Measurements from ENCODE around the gene NXPH4.

NXPH4 gene

GRCh38 chr12:57248934-57249742 lies 32.5 kb downstream of the NXPH4 start:
- TF ChIP-seq, protein P1, sequence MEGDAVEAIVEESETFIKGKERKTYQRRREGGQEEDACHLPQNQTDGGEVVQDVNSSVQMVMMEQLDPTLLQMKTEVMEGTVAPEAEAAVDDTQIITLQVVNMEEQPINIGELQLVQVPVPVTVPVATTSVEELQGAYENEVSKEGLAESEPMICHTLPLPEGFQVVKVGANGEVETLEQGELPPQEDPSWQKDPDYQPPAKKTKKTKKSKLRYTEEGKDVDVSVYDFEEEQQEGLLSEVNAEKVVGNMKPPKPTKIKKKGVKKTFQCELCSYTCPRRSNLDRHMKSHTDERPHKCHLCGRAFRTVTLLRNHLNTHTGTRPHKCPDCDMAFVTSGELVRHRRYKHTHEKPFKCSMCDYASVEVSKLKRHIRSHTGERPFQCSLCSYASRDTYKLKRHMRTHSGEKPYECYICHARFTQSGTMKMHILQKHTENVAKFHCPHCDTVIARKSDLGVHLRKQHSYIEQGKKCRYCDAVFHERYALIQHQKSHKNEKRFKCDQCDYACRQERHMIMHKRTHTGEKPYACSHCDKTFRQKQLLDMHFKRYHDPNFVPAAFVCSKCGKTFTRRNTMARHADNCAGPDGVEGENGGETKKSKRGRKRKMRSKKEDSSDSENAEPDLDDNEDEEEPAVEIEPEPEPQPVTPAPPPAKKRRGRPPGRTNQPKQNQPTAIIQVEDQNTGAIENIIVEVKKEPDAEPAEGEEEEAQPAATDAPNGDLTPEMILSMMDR (IDR thresholded peaks at IDR 0.05) = no peak
- no peak overlapping the region for H3K4me3 ChIP-seq (ENCODE audit: low read depth, low read length)
- no peak overlapping the region for H3K27ac ChIP-seq
- no peak overlapping the region for H2AFZ ChIP-seq
- H3K27me3 ChIP-seq (ENCODE audit: control insufficient read depth, insufficient read depth, low read length) = no peaks in the 10 kb centered on the region
- H3K9me3 ChIP-seq (ENCODE audit: control insufficient read depth, low read length) = no peaks in the 10 kb centered on the region
- H3K9ac ChIP-seq = no peak overlapping the region
- H3K4me2 ChIP-seq (ENCODE audit: low read length) = no peak overlapping the region
- no peaks in the 10 kb centered on the region for H3K79me2 ChIP-seq
- no peaks in the 10 kb centered on the region for H3K36me3 ChIP-seq (ENCODE audit: control insufficient read depth, insufficient read depth, low read length)
- H3K4me1 ChIP-seq = peaks cover 4% of the 10 kb centered on the region

DNA sequence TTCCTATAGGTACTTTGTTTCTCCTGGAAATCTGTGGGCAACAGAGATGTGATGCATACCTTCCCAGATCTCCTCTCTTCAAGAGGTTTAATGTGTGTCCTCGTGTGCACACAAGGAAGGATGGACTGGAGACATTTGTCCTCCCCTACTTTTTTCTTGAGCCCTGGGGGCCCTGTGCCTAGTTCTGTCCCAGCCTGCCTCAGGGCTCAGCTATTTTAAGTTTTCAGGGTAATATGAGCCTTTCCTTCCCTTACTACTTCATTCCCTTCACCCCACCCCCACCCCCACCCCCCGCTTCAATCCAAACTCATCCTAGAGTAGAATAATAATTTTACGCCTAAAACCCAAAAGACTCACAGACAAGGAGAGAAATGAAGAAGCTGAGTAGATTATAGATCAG lies 33.9 kb downstream of the NXPH4 start:
- Histone ChIP-seq H3K27me3 (ENCODE audit: control insufficient read depth, insufficient read depth, low read length) (no peaks in the 10 kb centered on the region), H3K4me2 (ENCODE audit: low read length) (no peak overlapping the region), H3K9ac (no peak overlapping the region)

GRCh38 chr12:57250956-57251355 lies 34.4 kb downstream of the NXPH4 start, which contains the start of gene STAC3:
Gene STAC3, minus strand, starts transcription at chr12:57251187. Its CDS starts 1,551 bp downstream, at chr12:57249636.
- H3K27me3 ChIP-seq (ENCODE audit: control insufficient read depth, insufficient read depth, low read length) = no peaks in the 10 kb centered on the region
- no peak within 1 kb of the TSS for H3K9ac ChIP-seq
- H3K79me2 ChIP-seq = no peaks in the 10 kb centered on the region
- H3K27ac ChIP-seq = no peak within 1 kb of the TSS
- no peak within 1 kb of the TSS for H2AFZ ChIP-seq
- H3K4me1 ChIP-seq = peaks cover 4% of the 10 kb centered on the region
- no peak within 1 kb of the TSS for H3K4me2 ChIP-seq (ENCODE audit: low read length)
- H3K9me3 ChIP-seq (ENCODE audit: control insufficient read depth, low read length) = no peaks in the 10 kb centered on the region
- H3K4me3 ChIP-seq (ENCODE audit: low read depth, low read length) = no peak within 1 kb of the TSS
- H3K36me3 ChIP-seq (ENCODE audit: control insufficient read depth, insufficient read depth, low read length) = no peaks in the 10 kb centered on the region
- TF ChIP-seq, protein P1 (IDR thresholded peaks at IDR 0.05) = no peak

More for the DNA sequence above, 33.9 kb downstream of the NXPH4 start:
- Histone ChIP-seq H3K36me3 (ENCODE audit: control insufficient read depth, insufficient read depth, low read length) (no peaks in the 10 kb centered on the region), H3K27ac (no peak overlapping the region), H3K4me3 (ENCODE audit: low read depth, low read length) (no peak overlapping the region), H3K9me3 (ENCODE audit: control insufficient read depth, low read length) (no peaks in the 10 kb centered on the region), H2AFZ (no peak overlapping the region), H3K4me1 (peaks cover 4% of the 10 kb centered on the region), H3K79me2 (no peaks in the 10 kb centered on the region)
- TF ChIP-seq, protein P1 (IDR thresholded peaks at IDR 0.05) = no peak

DNA sequence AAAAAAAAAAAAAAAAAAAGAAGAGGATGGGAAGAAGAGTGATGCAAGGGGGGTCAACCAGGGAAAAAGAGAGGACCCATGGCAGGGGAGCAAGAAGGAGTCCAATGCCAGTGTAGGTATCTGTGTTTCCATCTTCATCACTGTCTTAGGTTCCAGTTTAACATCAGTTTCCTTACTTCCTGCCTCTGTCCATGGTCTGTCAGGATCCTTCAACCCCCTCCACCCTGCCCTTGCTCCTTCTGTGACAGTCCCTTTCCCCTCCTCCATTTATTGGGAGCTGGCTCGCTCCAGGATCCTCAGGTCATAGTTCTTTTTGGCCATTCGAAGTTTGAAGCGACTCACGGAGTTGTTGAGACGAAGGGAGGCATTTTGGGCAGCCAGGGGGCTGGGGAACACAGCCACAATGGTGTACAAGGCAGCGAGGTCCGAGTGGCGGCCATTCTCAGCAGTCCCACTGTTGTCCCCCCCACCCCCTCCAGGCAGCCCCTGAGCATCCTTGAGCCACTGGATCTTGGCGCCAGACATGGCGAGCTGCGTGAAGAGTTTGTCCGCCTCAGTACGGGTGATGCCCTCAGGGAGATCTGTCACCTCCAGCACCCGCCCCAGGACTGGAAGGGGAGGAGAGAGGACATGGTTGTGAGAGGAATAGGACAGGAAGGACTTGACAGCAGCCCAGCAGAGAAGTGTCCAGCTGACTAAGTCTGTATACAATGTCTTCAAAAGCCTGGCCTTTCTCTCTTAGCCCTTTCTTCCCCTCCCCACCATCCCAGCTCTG lies 38.1 kb downstream of the NXPH4 start:
- Histone ChIP-seq H3K36me3 (ENCODE audit: control insufficient read depth, insufficient read depth, low read length) (no peaks in the 10 kb centered on the region), H3K4me3 (ENCODE audit: low read depth, low read length) (no peak overlapping the region), H2AFZ (no peak overlapping the region), H3K4me2 (ENCODE audit: low read length) (no peak overlapping the region), H3K9me3 (ENCODE audit: control insufficient read depth, low read length) (no peaks in the 10 kb centered on the region), H3K79me2 (no peaks in the 10 kb centered on the region), H3K4me1 (peaks cover 7% of the 10 kb centered on the region), H3K9ac (no peak overlapping the region), H3K27me3 (ENCODE audit: control insufficient read depth, insufficient read depth, low read length) (no peaks in the 10 kb centered on the region), H3K27ac (no peak overlapping the region)
- TF ChIP-seq, protein P1 (IDR thresholded peaks at IDR 0.05) = no peak

Data from parathyroid adenoma (tissue), 2 donors.